SKM-1 treated with dmso at 0.1 percent for 144 hours (cell line): ENCODE results near the gene CPPED1.
"Not testable (repeated sequence)": the region's sequence is repeated elsewhere in the genome, so short reads cannot be mapped to it uniquely, and the experiment has no call there.

Source experiments
- DNase-seq: peaks from one replicate; lab custom pipeline; 2025; ENCODE audit not compliant: unreplicated experiment; lab: John Stamatoyannopoulos, UW

The CPPED1 gene

DNA sequence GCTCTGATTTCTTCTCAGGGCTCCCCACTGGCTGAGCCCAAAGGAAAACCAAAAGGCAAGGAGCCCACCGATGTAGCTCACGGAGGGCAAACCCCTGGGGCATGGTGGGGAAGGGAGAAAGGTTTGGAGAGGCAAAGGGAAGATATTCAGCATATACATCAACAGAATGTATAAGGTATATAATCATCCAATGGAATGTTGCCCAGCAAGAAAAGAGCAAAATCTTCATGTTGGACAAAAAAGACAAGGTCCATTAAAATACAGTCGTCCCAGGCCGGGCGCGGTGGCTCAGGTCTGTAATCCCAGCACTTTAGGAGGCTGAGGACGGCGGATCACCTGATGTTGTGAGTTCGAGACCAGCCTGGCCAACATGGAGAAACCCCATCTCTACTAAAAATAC, 1.6 kb downstream of the CPPED1 start:
- DNase-seq: no peak

DNA sequence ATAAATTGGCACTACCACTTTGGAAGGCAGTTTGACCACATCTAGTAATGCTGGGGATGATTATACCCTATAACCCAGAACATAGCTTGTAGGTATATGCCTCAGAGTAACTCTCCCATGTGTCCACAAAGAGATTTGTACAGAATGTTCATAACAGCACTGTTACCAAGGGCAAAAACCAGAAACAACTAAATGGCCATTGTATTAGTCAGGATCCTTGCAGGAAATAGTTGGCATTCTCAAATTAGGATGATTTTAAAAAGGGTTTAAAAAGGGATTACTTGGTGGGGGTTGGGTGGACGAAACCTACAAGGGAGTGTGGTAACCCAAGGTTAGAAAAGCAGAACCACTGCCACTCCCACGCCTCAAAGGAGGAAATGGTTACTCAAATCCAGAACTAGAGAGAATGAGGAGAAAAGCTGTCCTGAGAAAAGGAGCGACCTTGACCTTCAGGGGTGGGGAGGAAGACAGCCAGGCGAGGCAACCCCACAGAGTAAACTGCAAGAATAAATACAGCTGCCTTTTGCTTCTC, 2.1 kb downstream of the CPPED1 start:
- DNase-seq: peak; percentile 95

DNA sequence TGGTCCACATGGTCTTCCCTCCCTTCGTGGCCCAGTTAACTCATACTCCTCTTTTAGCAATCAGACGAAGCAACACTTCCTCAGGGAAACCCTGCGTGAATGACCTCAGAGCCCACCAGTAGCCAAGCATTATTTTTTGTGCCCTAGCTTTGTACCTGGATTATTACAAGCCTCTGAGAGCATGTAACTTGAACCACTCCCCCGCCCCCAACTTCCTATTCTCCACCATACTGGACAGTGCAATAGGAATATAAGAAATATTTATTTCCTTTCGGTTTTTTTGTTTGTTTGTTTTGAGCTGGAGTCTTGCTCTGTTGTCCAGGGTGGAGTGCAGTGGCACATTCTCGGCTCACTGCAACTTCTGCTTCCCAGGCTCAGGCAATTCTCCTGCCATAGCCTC, 2.9 kb downstream of the CPPED1 start:
- DNase-seq: no peak

GRCh38 chr16:12799996-12800395, 3.7 kb downstream of the CPPED1 start:
- not testable (repeated sequence) for DNase-seq

DNA sequence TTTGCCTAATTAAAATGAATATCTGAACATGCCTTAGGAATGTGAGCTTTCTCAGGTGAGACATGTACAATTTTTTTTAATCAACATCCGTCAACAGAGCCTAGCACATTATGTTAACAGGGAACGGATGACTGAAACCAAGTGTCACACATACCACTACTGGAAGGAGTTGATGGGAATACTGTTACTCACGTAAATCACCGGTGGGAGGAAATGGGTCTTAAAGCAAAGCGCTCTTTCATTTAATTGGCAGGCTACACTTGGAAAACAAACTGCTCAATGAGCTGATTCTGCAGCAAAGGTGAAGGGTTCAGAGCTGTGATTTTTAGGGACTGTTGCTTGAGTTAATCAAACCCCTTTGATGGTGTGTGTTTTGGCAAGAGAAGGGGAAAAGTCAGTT, 4.8 kb downstream of the CPPED1 start:
- no peak for DNase-seq

DNA sequence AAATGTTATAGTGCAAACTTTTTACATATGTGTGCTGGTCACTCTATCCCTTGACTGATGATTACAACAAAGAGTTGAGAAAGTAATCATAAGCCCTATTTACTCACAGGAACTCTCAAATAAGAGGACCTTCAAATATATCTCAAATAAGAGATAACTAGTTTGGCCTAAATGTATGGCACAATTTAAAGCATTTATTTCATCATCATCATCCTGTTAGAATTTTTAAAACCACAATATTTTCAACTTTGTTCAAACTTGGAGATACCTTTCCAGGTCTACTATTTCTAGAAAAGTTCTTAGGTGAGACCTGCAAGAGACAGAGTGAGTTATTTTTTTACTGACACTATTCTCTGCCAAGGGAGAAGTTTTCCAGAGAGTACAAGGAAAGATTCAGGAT, 5.5 kb downstream of the CPPED1 start:
- no peak for DNase-seq

- DNase-seq: no peak
Measured at GRCh38 chr16:12796498-12796897, 7.2 kb downstream of the CPPED1 start.

DNA sequence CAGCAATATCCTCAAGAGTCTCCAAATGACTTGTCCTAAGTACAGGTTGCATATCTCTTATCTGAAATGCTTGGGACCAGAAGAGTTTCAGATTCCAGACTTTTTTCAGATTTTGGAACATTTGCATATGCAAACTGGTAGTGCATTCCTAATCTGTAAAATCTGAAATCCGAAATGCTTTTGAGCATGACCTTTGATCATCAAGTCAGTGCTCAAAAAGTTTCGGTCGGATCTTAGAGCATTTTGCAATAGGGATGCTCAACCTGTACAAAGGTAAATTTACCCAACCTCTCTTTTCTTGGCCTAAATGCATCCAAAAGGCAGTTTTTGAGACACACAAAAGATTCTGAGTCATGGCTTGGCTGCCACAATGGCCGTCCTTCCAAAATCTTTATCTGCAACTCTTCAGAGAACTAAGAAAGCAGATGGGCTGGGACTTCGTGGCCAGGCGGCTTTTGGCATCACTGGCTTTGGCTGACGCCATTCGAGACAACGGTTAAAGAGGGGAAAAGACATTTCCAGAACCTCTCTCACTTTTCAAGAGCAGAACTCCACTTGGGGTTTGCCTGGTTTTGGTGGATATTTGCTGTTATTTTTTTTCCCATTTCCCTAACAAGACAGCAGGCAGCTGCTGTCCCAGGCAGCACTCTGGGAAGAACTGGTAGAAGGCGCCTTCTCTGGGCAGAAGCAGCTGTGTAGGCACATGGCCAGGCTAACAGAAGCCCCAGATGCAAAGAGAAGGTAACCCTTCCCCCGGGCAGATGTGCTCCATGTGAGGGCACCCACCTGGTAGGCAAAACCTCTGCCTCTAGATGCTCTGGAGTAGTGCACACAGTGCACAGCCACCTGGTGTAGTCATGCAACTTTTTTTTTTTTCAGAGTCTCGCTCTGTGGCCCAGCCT, 8.9 kb downstream of the CPPED1 start:
- no peak for DNase-seq

- DNase-seq: no peak
Measured at GRCh38 chr16:12793865-12794240, 9.8 kb downstream of the CPPED1 start.

- no peak for DNase-seq
Measured at GRCh38 chr16:12793120-12793864, 10.4 kb downstream of the CPPED1 start.

- not testable (repeated sequence) for DNase-seq
Measured at GRCh38 chr16:12792528-12792927, 11.2 kb downstream of the CPPED1 start.

GRCh38 chr16:12791340-12791739, 12.3 kb downstream of the CPPED1 start:
- DNase-seq: no peak

- no peak for DNase-seq
Measured at GRCh38 chr16:12788758-12789157, 14.9 kb downstream of the CPPED1 start.

DNA sequence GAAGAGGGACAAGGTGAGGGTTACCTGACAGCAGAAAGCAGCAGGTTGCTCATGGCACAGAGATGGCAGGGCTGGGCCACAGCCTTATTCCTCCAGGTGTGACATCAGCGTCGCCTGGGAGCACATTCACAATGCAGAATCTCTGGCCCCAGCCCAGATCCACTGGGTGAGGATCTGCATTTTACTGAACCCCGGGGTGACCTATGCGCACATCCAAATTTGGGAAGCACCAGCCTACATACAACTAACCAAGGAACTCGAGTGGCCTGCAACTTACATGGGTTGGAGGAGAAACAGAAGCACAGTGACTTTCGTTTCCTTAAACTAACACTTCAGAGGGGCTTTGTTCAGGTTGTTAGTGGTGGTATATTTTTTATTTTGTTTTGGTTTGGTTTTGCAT, 17.6 kb downstream of the CPPED1 start:
- DNase-seq: no peak

DNA sequence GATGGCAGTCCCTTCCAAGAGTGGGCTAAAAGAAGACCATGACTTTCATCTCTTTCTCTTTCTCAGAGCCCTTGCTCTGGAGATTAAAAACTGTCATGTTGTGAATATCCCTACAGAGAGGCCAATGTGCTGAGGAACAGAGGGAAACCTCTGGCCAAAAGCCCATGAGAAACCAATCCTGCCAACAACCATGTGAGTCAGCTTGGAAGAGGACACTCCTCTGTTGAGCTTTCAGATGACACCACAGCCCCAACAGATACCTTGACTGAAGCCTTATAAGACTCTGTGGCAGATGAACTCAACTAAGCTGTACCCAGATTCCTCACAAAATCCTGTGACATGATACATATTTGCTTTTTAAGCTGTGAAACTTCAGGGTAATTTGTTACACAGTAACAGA, 19.6 kb downstream of the CPPED1 start:
- DNase-seq: no peak

- DNase-seq: no peak
Measured at GRCh38 chr16:12781777-12782176, 21.9 kb downstream of the CPPED1 start.

GRCh38 chr16:12780467-12780866, 23.2 kb downstream of the CPPED1 start:
- DNase-seq: no peak

- no peak for DNase-seq
Measured at GRCh38 chr16:12778726-12779125, 25.0 kb downstream of the CPPED1 start.

DNA sequence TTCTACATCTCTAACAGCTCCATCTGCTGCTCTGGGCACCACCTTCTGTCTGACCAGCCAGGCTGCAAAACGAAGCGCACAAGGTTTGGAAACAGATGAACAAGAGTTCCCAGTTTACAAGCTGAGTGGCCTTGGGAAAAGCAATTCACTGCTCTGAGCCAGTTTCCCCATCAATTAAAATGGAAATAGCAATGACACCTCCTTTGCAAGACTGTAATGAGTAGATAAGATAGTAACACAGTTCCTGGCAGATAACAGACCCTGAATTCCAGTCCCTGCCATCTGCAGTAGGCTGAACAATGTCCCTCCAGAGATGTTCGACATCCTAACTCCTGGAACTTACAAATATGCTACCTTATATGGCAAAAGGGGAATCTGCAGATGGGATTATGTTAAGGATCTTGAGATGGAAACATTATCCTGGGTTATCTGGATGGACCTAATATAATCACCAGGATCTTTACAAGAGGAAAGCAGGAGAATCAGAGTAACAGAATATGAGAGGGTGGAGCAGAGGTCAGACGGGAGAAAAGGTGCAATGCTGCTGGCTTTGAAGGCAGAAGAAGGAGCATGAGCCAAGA, 27.9 kb downstream of the CPPED1 start:
- no peak for DNase-seq

- DNase-seq: no peak
Measured at GRCh38 chr16:12773221-12773620, 30.5 kb downstream of the CPPED1 start.

DNA sequence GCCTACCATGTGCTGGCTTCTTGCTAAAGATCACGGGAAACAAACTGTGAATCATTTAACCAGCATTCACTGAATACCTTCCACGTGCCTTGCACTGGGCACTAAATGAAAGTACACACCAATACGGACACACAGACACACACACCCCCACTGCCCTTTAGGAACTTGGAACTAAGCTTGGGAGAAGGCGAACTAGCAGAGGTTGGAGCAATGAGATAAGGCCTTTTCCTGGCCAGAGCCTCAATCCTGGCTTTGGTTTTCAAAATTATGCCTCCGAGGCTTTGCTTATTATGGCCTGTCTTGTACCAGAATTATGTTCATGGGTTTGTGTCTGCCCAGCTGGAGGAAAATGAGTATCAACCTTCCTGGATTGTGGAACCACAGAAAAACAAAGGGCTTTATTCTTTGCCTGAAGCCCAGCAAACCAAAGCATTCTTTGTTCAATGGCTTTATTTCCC, 32.3 kb downstream of the CPPED1 start:
- DNase-seq: no peak

GRCh38 chr16:12769525-12769924, 34.2 kb downstream of the CPPED1 start:
- DNase-seq: no peak
